Hepatocyte (in vitro differentiated cells): ENCODE measurements around the gene ACIN1. TPM values are rescaled to one million over a fixed set of nuclear protein-coding genes. Genes with fewer than 3 reads are reported as not detected.

Experiments used
- DNase-seq: peaks from one replicate; pipeline ENCODE4 v3.0.0-alpha.2; 2016; ENCODE audit warnings: low spot score
- H2AFZ ChIP-seq: fragments of 200-600 bp; sonication (generic); 2 replicates; pipeline ENCODE4 v1.6.0; 2016; ENCODE audit warnings: antibody characterized with exemption, mild to moderate bottlenecking
- H3K27ac ChIP-seq: fragments of 200-600 bp; sonication (generic); 2 replicates; pipeline ENCODE4 v1.5.1; 2016; ENCODE audit warnings: mild to moderate bottlenecking
- H3K27me3 ChIP-seq: fragments of 200-600 bp; sonication (generic); 2 replicates; pipeline ENCODE4 v1.6.1; 2016
- H3K36me3 ChIP-seq: fragments of 200-600 bp; sonication (generic); replicated peaks from 2 replicates; pipeline ENCODE4 v1.5.1; 2016; ENCODE audit warnings: low read depth; ENCODE audit not compliant: insufficient read depth
- H3K4me1 ChIP-seq: fragments of 200-600 bp; sonication (generic); 2 replicates; pipeline ENCODE4 v1.5.1; 2016; ENCODE audit warnings: mild to moderate bottlenecking, moderate library complexity; ENCODE audit not compliant: insufficient read depth
- H3K4me2 ChIP-seq: fragments of 200-600 bp; sonication (generic); 2 replicates; pipeline ENCODE4 v1.6.0; 2016
- H3K4me3 ChIP-seq: fragments of 200-600 bp; sonication (generic); 2 replicates; pipeline ENCODE4 v1.5.1; 2016; ENCODE audit warnings: mild to moderate bottlenecking
- H3K79me2 ChIP-seq: fragments of 200-600 bp; sonication (generic); 2 replicates; pipeline ENCODE4 v1.6.0; 2017; ENCODE audit warnings: mild to moderate bottlenecking
- H3K9me2 ChIP-seq: fragments of 200-600 bp; sonication (generic); replicated peaks from 2 replicates; pipeline ENCODE4 v1.6.0; 2017; ENCODE audit warnings: mild to moderate bottlenecking; ENCODE audit not compliant: insufficient read depth
- H3K9me3 ChIP-seq: fragments of 200-600 bp; sonication (generic); 2 replicates; pipeline ENCODE4 v1.5.1; 2016; ENCODE audit warnings: low read depth, mild to moderate bottlenecking
- H4K20me1 ChIP-seq: fragments of 200-600 bp; sonication (generic); 2 replicates; pipeline ENCODE4 v1.6.0; 2016; ENCODE audit warnings: mild to moderate bottlenecking; ENCODE audit not compliant: insufficient read depth, poor library complexity, severe bottlenecking
- EZH2 ChIP-seq: fragments of 200-600 bp; sonication (generic); IDR thresholded peaks from 2 replicates; pipeline ENCODE4 v1.6.1; 2016; ENCODE audit warnings: antibody characterized with exemption, mild to moderate bottlenecking, borderline replicate concordance
- EZH2phosphoT487 ChIP-seq: fragments of 200-600 bp; sonication (generic); IDR thresholded peaks from one replicate; pipeline ENCODE4 v1.6.1; 2018; ENCODE audit warnings: antibody characterized with exemption, mild to moderate bottlenecking, low read depth, moderate library complexity; ENCODE audit not compliant: unreplicated experiment, severe bottlenecking
- WGBS: methylation state at CpG from one replicate; pipeline ENCODE4 v1.1.6; 2016; ENCODE audit warnings: low lambda C conversion rate; ENCODE audit errors: missing lambda C conversion rate; 5-methylcytosine and 5-hydroxymethylcytosine counted together
- polyA plus RNA-seq: library from polyadenylated mRNA; unstranded; fragments of >200 nt; fragmentation: Nextera tagmentation; extraction: Ambion mirVana; gene quantifications from 2 replicates; pipeline ENCODE4 v1.2.1, GENCODE V29; 2016
- total RNA-seq: library from RNA; depleted of rRNA; stranded (reverse); fragments of >200 nt; gene quantifications from 2 replicates; pipeline ENCODE4 v1.2.3, GENCODE V29; 2014
- TF ChIP-seq, protein P1 (sequence below): fragments of 200-600 bp; sonication (generic); IDR thresholded peaks from 2 replicates; pipeline ENCODE4 v1.5.1; 2016; ENCODE audit warnings: antibody characterized with exemption, mild to moderate bottlenecking; ENCODE audit not compliant: poor library complexity

Gene ACIN1
- total and polyA plus RNA-seq, 2 experiments from 2014 or later = 44.3 to 108 TPM

- H3K9me2 ChIP-seq = no peaks in the 10 kb centered on the region
- no peak overlapping the region for H3K4me3 ChIP-seq
- no peaks in the 10 kb centered on the region for H4K20me1 ChIP-seq
- TF ChIP-seq EZH2 = no peak
- TF ChIP-seq, protein P1, sequence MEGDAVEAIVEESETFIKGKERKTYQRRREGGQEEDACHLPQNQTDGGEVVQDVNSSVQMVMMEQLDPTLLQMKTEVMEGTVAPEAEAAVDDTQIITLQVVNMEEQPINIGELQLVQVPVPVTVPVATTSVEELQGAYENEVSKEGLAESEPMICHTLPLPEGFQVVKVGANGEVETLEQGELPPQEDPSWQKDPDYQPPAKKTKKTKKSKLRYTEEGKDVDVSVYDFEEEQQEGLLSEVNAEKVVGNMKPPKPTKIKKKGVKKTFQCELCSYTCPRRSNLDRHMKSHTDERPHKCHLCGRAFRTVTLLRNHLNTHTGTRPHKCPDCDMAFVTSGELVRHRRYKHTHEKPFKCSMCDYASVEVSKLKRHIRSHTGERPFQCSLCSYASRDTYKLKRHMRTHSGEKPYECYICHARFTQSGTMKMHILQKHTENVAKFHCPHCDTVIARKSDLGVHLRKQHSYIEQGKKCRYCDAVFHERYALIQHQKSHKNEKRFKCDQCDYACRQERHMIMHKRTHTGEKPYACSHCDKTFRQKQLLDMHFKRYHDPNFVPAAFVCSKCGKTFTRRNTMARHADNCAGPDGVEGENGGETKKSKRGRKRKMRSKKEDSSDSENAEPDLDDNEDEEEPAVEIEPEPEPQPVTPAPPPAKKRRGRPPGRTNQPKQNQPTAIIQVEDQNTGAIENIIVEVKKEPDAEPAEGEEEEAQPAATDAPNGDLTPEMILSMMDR = no peak
- TF ChIP-seq EZH2phosphoT487 = no peak
- H2AFZ ChIP-seq = no peak overlapping the region
- H3K27me3 ChIP-seq = no peaks in the 10 kb centered on the region
- no peaks in the 10 kb centered on the region for H3K36me3 ChIP-seq
- no peaks in the 10 kb centered on the region for H3K79me2 ChIP-seq
- H3K4me1 ChIP-seq = peaks cover 10% of the 10 kb centered on the region
- H3K27ac ChIP-seq = no peak overlapping the region
- WGBS = 90% methylated on average over 13 of the region's 13 CpGs
- no peak overlapping the region for H3K4me2 ChIP-seq
- no peaks in the 10 kb centered on the region for H3K9me3 ChIP-seq
- DNase-seq = no peak
Measured at GRCh38 chr14:23124337-23124954, 29.5 kb upstream of the ACIN1 start.

GRCh38 chr14:23123419-23123818 is 28.5 kb upstream of the ACIN1 start:
- Histone ChIP-seq H3K4me3 (no peak overlapping the region), H3K9me2 (no peaks in the 10 kb centered on the region), H3K4me2 (no peak overlapping the region), H3K27me3 (no peaks in the 10 kb centered on the region), H3K27ac (no peak overlapping the region), H3K9me3 (no peaks in the 10 kb centered on the region), H3K4me1 (peaks cover 10% of the 10 kb centered on the region), H4K20me1 (no peaks in the 10 kb centered on the region), H3K36me3 (no peaks in the 10 kb centered on the region), H2AFZ (no peak overlapping the region), H3K79me2 (no peaks in the 10 kb centered on the region)
- 76% methylated on average over 8 of the region's 8 CpGs for WGBS
- TF ChIP-seq, protein P1 = no peak
- TF ChIP-seq EZH2 = no peak
- peak; percentile 58 for DNase-seq

- no peak overlapping the region for H3K4me3 ChIP-seq
- peaks cover 10% of the 10 kb centered on the region for H3K4me1 ChIP-seq
- no peaks in the 10 kb centered on the region for H3K36me3 ChIP-seq
- no peaks in the 10 kb centered on the region for H3K9me3 ChIP-seq
- no peaks in the 10 kb centered on the region for H3K79me2 ChIP-seq
- DNase-seq = no peak
- H4K20me1 ChIP-seq = no peaks in the 10 kb centered on the region
- H3K27ac ChIP-seq = peak overlapping the region; percentile 78
- TF ChIP-seq EZH2phosphoT487 = no peak
- TF ChIP-seq, protein P1 = no peak
- no peak for TF ChIP-seq EZH2
- 81% methylated on average over 6 of the region's 6 CpGs for WGBS
- no peak overlapping the region for H2AFZ ChIP-seq
- no peaks in the 10 kb centered on the region for H3K9me2 ChIP-seq
- no peak overlapping the region for H3K4me2 ChIP-seq
- H3K27me3 ChIP-seq = no peaks in the 10 kb centered on the region
Measured at GRCh38 chr14:23122086-23122485, 27.1 kb upstream of the ACIN1 start.

DNA sequence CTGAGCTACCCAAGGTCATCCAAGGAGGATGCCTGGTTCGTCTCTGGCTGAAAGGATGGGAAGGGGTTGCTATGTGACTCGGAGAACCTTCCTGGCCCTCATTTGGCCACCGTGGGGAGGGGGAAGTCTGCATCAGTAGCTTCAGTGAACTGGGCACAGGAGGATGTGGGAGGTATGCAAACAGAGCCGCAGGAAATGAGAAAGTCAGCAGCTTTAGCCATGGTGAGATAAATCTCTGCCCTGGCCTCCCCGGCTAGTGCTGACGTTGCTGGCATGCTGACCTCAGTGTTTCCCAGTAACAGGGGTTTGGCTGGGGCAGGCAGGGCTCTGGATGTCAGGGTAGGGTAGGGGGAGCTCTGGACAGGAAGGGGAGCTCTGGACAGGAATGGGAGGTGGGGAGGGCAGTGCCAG is 26.4 kb upstream of the ACIN1 start:
- peak overlapping the region; percentile 78 for H3K27ac ChIP-seq
- no peak overlapping the region for H3K4me3 ChIP-seq
- no peak overlapping the region for H2AFZ ChIP-seq
- H3K9me3 ChIP-seq = no peaks in the 10 kb centered on the region
- no peaks in the 10 kb centered on the region for H3K9me2 ChIP-seq
- no peaks in the 10 kb centered on the region for H4K20me1 ChIP-seq
- peaks cover 10% of the 10 kb centered on the region for H3K4me1 ChIP-seq
- no peaks in the 10 kb centered on the region for H3K27me3 ChIP-seq
- no peaks in the 10 kb centered on the region for H3K36me3 ChIP-seq
- H3K4me2 ChIP-seq = peak overlapping the region; percentile 23
- WGBS = 42% methylated on average over 6 of the region's 6 CpGs
- no peak for TF ChIP-seq EZH2
- no peak for TF ChIP-seq EZH2phosphoT487
- TF ChIP-seq, protein P1 = no peak
- H3K79me2 ChIP-seq = no peaks in the 10 kb centered on the region
- DNase-seq = peak; percentile 70
